ENCODE measurements around the gene CCDC190.
"Not testable (repeated sequence)": the region's sequence is repeated elsewhere in the genome, so short reads cannot be mapped to it uniquely, and the experiment has no call there.

Gene CCDC190

DNA sequence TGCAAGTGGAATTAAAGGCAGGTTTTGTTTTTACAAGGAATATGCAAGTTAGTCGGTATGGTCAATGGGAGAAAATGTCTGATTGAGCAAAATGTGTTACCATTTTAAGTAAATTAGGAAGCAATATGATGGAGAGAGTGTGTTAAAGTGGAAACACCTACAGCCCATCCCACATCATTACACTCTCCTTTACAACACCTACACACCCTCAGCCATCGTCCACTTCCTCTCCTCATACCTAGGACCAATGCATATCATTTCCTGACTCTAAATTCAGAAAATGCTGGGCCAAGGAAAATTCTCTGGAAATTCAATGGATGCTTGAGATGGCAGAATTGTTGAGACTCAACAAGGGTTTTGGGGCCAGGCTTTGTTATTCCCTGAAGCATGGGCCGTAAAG is 16.4 kb upstream of the CCDC190 start:
- no peak for DNase-seq (ENCODE audit: low spot score)

DNA sequence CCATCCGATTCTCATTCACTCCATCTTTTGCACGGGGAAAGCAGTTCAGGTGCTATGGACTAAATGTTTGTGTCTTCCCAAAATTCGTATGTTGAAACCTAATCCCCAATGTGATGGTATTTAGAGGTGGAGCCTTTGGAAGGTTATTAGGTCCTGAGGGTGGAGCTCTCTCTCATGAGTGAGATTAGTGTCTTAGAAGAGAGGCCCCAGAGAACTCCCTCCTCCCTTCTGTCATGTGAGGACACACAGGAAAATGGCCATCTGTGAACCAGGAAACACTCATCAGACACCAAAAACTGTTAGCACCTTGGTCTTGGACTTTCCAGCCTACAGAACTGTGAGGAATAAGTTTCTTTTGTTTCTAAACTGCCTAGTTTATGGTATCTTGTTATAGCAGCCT is 15.8 kb upstream of the CCDC190 start:
- DNase-seq (ENCODE audit: low spot score): no peak

DNA sequence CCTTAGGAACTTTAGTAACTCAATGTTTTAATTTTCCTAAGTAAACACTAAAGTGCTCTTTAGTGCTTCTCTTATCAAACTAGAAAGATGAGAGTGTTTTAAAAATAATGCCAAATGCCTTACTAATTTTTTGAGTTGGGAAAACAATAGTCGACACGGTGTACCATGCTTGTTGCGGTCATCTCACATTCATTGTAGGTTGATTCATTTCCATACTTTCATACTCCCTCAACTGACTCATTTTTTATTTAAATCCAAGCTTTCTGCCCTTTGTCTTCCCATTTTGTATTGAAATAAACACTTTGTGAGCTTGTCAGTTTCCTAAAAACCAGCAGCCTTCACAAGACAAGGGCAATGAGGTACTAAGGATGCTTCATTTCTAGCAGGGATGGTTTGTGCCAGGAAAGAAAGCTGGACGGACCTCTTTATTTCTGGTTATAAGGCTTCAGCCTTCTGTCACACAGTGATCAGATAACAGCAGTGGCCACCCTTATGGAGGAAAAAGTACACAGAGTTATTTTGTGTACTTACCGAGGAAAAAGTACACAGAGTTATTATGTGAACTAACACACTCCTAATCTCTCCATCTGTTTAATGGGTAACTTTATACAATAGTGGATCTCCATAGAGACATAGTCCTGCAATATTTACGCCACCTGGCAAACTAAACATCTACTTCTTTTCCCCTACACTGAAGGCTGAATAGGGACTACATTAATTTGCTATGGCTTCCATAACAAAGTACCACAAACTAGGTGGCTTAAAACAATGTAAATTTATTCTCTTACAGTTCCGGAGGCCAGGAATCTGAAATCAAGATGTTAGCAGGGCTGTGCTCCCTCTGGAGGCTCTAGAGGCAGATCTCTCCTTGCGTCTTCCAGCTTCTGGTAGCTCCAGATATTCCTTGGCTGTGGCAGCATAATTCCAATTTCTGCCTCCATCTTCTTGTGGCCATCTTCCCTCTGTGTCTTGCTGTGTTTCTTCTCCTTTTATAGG is 13.0 kb upstream of the CCDC190 start:
- peak; percentile 18 for DNase-seq (ENCODE audit: low spot score)

DNA sequence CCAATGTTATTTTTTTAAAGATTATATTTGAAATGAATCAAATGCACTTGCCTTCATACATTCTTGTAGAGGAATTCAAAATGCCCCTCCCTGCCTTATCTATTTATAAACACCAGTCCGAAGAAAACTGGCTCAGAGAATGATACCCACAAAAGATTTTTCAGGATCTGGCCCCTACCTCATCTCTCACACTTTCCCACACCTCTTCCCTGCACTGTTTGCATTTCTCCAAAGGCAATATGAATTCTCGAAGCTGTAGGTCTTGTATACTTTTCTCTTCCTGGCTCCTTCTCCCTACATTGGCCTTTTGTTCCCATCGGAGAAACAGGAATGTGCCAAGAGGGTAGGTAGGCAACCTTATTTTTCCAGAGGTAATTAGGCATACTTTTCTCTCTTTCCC is 12.0 kb upstream of the CCDC190 start:
- no peak for DNase-seq (ENCODE audit: low spot score)

DNA sequence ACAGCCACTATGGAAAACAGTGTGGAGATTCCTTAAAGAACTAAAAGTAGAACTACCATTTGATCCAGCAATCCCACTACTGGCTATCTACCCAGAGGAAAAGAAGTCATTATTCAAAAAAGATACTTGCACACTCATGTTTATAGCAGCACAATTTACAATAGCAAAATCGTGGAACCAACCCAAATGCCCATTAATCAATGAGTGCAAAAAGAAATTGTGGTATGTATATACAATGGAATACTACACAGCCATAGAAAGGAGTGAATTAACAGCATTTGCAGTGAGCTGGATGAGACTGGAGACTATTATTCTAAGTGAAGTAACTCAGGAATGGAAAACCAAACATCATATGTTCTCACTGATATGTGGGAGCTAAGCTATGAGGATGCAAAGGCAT is 10.4 kb upstream of the CCDC190 start:
- DNase-seq (ENCODE audit: low spot score): not testable (repeated sequence)

DNA sequence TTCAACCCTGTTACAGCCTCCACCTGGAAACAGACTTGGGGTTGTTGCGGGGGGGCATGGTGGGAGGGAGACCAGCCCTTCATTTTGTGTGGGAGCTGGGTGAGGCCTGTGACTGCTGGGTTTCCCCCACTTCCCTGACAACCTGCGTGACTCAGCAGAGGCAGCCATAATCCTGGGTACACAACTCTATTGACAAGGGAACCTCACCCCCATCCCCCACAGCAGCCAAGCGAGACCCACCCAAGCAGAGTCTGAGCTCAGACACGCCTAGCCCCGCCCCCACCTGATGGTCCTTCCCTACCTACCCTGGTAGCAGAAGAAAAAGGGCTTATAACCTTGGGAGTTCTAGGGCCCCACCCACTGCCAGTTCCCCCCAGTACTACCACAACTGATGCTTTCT is 8.0 kb upstream of the CCDC190 start:
- DNase-seq (ENCODE audit: low spot score): no peak

DNA sequence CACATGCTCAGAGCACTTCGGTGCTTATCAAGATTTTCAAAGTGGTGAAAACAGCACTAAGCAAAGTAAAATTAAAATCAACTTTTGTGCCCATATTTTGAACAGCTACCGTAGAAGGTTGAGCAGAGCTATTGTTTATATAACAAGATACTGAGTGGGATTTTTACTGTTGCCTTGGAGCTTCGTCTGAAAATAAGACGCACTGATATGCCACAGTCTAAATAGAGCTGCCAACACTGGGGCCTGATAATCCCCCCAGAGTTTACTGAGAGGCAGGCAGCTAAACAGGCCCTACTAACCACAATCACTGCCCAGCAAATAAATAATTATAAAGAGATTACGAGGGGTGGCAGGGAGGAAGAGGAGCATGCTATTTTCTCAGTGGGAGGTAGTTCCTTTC is 650 bp upstream of the CCDC190 start:
- DNase-seq (ENCODE audit: low spot score): no peak

DNA sequence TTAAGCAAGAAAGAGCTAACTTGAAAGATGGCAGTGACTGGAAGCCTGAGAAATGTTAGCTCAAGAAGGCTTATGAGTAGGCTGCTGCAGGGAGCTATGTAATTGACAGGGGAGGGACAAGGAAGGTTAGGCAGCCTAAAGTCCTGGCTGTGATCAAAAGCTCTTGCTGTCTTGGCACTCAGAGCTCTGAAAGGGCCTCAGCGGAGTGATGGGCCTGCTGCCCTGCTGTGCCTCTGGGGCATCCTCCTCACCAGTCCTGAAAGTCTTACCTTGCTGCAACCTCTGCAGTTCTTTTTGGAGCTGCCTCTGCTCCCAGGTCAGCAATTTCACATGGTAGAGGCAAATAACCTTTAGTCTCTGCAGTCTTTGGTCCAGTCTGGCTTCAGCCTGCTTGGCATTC is 1.8 kb downstream of the CCDC190 start:
- no peak for DNase-seq (ENCODE audit: low spot score)

DNA sequence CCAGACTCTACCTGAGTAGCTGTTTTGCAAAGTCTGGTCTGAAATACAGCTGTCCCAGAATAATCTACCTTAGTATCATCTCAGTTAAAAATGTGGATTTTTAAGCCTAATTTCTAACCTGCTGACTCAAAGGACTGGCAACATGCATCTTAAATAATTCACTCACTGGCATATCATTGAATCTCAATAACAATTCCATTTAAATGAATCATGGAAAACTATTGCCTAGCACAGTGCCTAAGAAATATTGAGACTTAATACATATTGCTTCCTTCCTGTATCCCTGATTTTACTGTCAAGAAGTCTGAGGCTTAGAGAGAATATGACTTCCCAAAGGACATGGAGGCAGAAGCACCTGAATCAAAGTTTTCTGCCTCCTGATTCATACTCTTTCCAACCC is 3.1 kb downstream of the CCDC190 start:
- DNase-seq (ENCODE audit: low spot score): no peak

DNA sequence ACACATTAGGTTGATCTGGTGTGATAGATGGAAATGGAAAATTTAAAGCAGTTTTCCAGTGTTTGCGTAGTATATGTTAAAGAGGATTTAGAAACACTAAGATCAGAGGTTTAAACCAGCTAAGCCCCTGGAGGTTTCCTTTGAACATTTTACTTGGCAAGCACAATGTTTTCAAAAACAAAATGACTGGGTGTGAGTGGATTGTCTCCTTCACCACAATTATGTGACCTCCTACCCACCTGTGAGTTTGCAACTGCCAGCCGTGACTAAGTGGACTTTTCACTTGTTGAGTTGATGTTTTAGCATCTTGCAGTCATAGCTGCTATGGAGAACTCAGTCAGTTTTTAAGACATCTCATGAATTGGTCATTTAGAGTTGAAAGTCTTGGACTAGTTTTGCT is 4.7 kb downstream of the CCDC190 start:
- DNase-seq (ENCODE audit: low spot score): no peak

DNA sequence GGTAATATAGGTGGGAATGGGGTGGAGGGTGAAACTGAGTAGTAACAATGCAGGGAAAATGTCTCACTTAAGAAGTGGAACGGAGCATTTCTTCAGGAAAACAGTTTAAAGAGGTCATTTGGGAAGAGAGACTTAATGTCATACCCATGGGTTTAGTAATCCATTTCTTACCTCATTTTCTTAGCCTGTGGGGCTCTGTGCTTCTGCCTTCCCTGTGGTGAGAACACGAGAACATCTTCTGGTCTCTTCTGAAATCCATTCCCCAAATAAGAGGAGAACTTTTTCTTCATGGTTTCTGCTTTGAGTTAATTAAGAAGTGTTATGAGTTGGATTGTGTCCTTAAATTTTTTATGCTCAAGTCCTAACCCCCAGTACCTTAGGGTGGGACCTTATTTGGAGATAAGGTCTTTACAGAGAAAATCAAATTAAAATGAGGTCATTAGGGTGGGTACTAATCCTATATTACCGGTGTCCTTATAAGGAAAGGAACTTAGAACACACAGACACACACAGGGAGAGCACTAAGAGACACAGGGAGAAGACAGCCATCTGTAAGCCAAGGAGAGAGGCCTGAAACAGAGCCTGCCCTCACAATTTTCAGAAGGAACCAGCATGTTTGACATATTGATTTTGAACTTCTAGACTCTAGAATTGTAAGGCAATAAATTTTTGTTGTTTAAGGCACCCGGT is 5.4 kb downstream of the CCDC190 start:
- DNase-seq (ENCODE audit: low spot score): no peak

DNA sequence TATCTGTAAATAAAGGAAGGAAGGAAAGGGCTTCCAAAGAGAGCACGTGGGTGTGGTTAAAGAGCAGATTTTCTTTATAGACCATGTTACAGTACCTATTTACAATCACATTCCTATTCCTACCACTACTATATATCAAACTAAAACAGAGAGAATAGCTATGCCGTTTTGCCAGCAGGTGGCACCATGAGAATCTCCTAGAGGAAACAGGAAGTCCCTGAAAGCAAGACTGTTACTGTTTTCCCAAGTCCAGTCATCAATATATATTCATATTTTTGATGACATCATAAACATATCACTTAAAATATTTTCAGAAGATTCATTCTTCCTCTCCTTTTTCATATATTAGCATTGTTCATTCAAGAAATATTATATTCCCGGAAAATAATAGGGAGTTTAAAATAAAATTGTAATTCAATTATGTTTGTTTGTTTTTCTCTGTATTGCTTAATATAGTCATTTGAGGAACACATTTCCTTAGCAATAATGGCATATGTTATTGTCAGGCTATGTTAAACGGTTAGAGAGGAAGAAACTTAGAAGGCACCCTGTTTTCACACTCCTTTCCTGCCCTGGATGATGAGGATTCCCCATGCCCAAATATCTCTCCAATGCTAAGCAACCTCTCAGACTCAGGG is 6.6 kb downstream of the CCDC190 start:
- DNase-seq (ENCODE audit: low spot score): peak; percentile 39

DNA sequence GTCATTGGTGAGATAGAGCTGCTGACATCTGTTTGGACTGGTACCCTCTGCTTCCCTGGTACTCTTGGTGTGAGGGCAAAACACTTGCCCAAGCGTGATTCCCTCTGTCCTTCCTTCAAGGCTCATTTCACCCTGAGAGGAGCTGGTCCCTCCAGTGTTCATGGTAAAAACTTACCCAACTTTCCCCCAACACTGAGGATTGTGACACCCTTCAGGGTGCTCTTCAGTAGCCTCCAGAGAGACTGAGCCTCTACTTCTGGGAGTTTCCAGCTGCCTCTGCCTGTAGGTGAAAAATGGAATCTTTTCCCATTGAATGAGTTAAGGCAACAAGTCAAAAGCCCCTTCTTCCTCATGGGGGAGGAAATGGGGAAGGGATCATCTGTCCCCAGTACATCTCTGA is 9.6 kb downstream of the CCDC190 start:
- DNase-seq (ENCODE audit: low spot score): no peak

DNA sequence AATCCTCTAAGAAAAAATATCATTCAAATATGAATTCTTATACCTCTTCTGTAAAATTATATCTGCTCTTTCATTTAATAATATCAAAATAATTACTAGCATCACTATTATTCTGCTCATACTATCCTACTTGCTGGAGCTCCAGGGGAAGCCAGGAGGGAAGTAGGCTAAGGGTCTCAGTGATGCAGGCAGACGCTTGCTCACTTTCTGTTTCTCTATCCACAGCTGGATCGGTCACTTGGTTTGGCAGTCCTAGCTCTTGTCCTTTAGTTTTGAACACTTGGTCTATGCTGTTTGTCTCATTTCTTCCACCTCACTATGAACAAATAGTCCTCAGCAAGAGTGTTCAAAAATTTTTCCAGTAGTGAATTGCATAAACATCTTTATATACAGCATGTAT is 11.3 kb downstream of the CCDC190 start:
- no peak for DNase-seq (ENCODE audit: low spot score)

DNA sequence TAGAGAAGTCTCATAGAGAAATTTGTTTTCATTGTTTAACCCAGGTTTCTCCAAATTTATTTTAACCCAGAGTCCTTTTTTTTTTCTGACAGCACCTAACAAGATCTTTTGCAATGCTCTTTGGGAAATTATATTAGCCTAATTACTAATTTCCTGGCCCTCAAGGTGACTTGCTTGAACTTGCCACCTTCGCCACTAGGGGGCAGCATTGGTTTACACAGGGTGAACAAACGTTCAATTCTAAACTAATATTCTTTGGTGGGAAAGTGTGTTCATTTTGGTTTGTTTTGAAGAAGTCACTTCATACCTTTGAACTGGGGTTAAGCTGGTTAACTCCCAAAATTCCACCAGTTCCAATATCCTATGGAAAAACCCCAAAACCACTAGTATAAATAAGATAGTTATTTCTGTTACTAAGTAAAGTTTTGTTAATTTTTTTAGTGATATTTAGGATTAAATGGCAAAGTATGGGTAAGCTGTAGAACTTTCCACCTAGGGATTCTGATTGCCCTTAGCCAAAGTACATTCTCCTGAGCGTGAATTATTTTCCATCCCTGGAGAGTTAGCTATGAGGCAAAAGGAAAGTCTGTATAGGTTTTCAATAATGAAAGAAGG is 13.0 kb downstream of the CCDC190 start:
- peak; percentile 20 for DNase-seq (ENCODE audit: low spot score)

DNA sequence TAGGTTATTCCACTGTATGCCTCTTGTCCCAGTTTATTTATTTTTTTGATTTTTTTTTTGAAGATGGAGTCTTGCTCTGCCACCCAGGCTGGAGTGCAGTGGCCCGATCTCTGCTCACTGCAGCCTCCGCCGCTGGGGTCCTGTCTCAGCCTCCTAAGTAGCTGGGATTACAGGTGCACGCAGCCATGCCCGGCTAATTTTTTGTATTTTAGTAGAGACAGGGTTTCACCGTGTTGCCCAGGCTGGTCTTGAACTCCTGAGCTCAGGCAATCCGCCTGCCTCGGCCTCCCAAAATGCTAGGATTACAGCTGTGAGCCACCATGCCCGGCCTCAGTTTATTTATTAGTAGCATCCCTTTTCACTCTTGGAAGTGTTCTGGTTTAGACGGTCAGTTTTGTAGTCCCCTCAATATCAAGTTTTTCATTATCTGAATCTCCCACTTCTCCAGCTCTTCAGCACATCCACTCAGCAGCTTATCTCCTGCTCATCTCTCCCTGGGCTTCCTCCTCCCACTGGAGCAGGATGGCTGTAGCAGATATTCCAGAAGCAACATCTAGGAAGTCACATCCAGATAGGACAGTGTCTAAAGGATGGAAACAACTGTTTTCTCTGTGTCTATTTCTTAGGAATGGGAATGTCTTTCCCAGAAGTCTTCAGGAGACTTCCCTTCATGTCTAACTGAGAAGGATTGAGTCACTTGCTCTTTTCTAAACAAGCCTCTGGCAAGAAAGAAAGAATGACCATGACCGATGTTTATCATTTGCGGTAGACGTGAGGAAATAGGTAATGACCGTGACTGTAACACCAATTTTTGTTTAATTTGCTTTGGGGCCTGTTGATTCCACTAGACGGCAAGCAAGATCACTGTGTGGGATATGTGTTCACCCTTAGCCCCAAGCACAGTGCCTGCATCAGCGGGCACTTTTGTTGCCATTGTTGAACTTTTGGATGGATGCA is 14.4 kb downstream of the CCDC190 start:
- no peak for DNase-seq (ENCODE audit: low spot score)

DNA sequence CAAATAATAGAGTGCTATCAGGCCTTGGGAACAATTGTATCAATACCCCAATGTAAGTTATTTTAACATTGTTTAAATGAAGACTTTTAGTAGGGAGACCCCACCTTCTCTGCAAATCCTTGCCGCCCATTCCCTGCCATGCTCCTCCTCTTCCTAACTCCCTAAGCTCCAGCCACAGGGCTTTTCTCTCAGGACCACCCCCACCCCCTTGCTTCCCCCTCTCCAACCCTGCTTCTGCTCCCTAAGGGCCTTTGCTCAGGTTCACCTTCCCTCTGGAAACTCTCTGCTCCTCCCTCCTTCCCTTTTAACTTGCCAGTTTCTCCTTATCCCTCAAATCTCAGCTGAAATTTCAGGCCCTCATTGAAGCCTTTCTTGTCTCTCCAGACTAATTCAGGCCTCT is 16.8 kb downstream of the CCDC190 start:
- DNase-seq (ENCODE audit: low spot score): no peak

DNA sequence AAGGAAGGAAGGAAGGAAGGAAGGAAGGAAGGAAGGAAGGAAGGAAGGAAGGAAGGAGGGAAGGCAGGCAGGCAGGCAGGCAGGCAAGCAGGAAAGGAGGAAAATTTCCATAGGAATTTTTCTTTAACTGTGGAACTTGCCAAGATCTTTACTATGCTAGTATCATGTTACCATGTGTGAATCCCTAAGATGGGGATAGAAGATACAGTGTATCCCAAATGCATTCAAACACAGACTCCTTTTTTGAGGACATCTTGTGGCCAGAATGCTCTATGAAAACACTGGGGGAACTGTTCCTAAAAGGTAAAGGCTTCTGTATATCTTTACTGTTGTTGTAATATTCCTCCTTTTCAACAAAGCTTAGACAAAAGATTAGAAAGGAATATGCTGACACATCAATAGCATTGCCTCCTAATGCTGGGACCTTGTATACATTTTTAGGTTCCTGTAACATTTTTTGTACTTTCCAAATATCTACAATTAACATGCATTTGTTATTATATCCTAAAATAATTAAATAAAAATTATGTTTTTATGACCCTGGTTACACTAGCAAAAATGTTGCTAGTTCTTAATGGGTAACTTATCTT is 20.6 kb downstream of the CCDC190 start:
- DNase-seq (ENCODE audit: low spot score): no peak

DNA sequence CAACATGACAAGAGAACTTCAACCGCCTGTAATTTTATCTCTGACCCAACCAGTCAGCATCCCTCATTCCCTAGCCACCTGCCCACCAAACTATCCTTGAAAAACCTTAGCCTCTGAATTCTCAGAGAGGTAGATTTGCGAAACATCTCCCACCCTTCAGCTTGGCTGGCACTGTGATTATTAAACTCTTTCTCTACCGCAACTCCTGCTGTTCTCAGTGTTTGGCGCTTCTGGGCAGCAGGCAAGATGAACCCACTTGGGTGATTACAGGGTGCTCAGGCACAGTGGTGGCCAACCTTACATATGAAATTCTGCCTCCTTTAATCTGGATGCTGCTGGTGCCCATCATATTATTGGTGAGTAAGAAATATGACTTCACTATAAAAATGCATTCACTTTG is 22.1 kb downstream of the CCDC190 start:
- no peak for DNase-seq (ENCODE audit: low spot score)

DNA sequence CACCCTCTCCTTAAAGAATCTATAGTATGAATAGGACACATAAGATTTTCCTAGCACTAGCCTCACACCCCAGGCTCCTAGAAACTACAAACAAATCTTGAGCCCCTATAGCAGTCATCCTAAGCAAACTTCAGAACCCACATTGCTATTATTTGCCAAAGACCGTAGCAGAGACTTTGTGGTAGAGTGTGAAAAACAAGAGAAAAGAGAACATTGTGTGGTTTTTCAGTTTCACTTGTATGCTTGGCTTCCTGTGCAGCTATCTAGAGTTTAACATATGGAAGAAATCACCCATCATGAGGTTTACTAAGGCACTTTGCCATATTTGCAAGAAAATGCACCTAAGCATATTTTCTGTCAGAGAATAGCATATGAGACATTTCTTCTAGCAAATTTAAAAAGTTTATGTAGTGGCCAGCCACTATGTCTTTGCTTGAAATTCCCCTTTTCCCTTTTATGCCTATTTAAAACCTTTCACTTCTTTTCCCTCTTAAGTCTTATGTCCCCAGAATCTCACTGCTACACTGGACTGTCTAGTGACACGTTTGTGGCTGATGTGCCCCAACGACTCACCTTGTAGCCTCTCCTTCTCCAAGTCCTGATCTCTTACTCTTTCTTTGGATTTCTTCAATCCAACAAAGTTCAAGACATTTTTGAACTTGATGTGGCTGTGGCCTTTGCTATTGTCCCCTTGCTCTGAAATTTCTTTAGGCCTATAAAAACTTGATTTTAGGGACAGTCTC is 25.6 kb downstream of the CCDC190 start:
- DNase-seq (ENCODE audit: low spot score): no peak
